GM10847 (cell line): ENCODE results near the gene KCNJ8.

ENCODE experiments used
- POLR2A ChIP-seq: IDR thresholded peaks from 2 replicates; pipeline ENCODE4 v1.6.1; 2011; ENCODE audit not compliant: insufficient read length; ENCODE audit errors: extremely low read depth

The KCNJ8 gene

GRCh38 chr12:21795648-21796328 is 21.3 kb upstream of the KCNJ8 start:
- TF ChIP-seq POLR2A = no peak

- no peak for TF ChIP-seq POLR2A
Measured at GRCh38 chr12:21788089-21788983, 13.8 kb upstream of the KCNJ8 start.

GRCh38 chr12:21786041-21786531 is 11.6 kb upstream of the KCNJ8 start:
- TF ChIP-seq POLR2A = no peak

- TF ChIP-seq POLR2A = no peak
Measured at GRCh38 chr12:21780786-21781185, 6.3 kb upstream of the KCNJ8 start.

GRCh38 chr12:21776175-21776574 is 1.7 kb upstream of the KCNJ8 start:
- no peak for TF ChIP-seq POLR2A

GRCh38 chr12:21775133-21775820 is 771 bp upstream of the KCNJ8 start:
- TF ChIP-seq POLR2A = no peak

- no peak for TF ChIP-seq POLR2A
Measured at GRCh38 chr12:21773806-21774205, 700 bp downstream of the KCNJ8 start.

- TF ChIP-seq POLR2A = no peak
Measured at GRCh38 chr12:21773263-21773741, 1.2 kb downstream of the KCNJ8 start.

GRCh38 chr12:21771311-21771710 is 3.2 kb downstream of the KCNJ8 start:
- TF ChIP-seq POLR2A = no peak

- no peak for TF ChIP-seq POLR2A
Measured at GRCh38 chr12:21769307-21769706, 5.2 kb downstream of the KCNJ8 start.

GRCh38 chr12:21766403-21766802 is 8.1 kb downstream of the KCNJ8 start:
- no peak for TF ChIP-seq POLR2A

GRCh38 chr12:21764950-21765349 is 9.6 kb downstream of the KCNJ8 start:
- no peak for TF ChIP-seq POLR2A

GRCh38 chr12:21764065-21764464 is 10.4 kb downstream of the KCNJ8 start:
- TF ChIP-seq POLR2A = no peak

GRCh38 chr12:21763531-21763930 is 11.0 kb downstream of the KCNJ8 start:
- TF ChIP-seq POLR2A = no peak

GRCh38 chr12:21759737-21760136 is 14.8 kb downstream of the KCNJ8 start:
- TF ChIP-seq POLR2A = no peak

- TF ChIP-seq POLR2A = no peak
Measured at GRCh38 chr12:21757735-21758134, 16.8 kb downstream of the KCNJ8 start.

GRCh38 chr12:21756699-21757098 is 17.8 kb downstream of the KCNJ8 start:
- no peak for TF ChIP-seq POLR2A
